Bone marrow (tissue), 2 donors: Measurements from ENCODE around the gene BAD.
A peak's percentile ranks its signal among the peaks of the same experiment; 100 is the strongest.
"Not testable (repeated sequence)": the region's sequence is repeated elsewhere in the genome, so short reads cannot be mapped to it uniquely, and the experiment has no call there.

ENCODE experiments used
- DNase-seq, 2 donors: peaks; one replicate each; lab custom pipeline; 2025; lab: John Stamatoyannopoulos, UW

The BAD gene

GRCh38 chr11:64284048-64284961 is at the start of gene BAD:
Gene BAD (minus strand): TSS chr11:64284665. CDS start chr11:64284368, 297 bp downstream.
- peak; percentile 78 to 83 for DNase-seq

- DNase-seq, result no peak
Observed at GRCh38 chr11:64333556-64333955, 49.1 kb upstream of the BAD start.

- DNase-seq, result peak; percentile 74 to 98
Observed at GRCh38 chr11:64331569-64332371, 47.3 kb upstream of the BAD start.

GRCh38 chr11:64330888-64331287 is 46.4 kb upstream of the BAD start:
- DNase-seq, result no peak

GRCh38 chr11:64327993-64328392 is 43.5 kb upstream of the BAD start:
- DNase-seq, result no peak

- DNase-seq, result no peak
Observed at GRCh38 chr11:64327375-64327774, 42.9 kb upstream of the BAD start.

- DNase-seq, result no peak
Observed at GRCh38 chr11:64324692-64325469, 40.4 kb upstream of the BAD start.

GRCh38 chr11:64323984-64324383 is 39.5 kb upstream of the BAD start:
- DNase-seq, result not testable (repeated sequence)

GRCh38 chr11:64323373-64323772 is 38.9 kb upstream of the BAD start:
- DNase-seq, result no peak

- DNase-seq, result no peak
Observed at GRCh38 chr11:64322925-64323260, 38.4 kb upstream of the BAD start.

GRCh38 chr11:64321533-64321932 is 37.1 kb upstream of the BAD start:
- DNase-seq, result no peak

- DNase-seq, result no peak
Observed at GRCh38 chr11:64321026-64321425, 36.6 kb upstream of the BAD start.

- no peak for DNase-seq
Observed at GRCh38 chr11:64320556-64320955, 36.1 kb upstream of the BAD start.

GRCh38 chr11:64318766-64319761 is 34.6 kb upstream of the BAD start:
- no peak for DNase-seq

- peak; percentile 87 to 93 for DNase-seq
Observed at GRCh38 chr11:64317961-64318765, 33.7 kb upstream of the BAD start, which contains the start of gene PRDX5. Gene PRDX5 (plus strand): TSS chr11:64318121. CDS start chr11:64318216, 95 bp downstream.

GRCh38 chr11:64317325-64317960 is 33.0 kb upstream of the BAD start, which contains the start of gene TRMT112:
Gene TRMT112 (minus strand): TSS chr11:64317559. CDS start chr11:64317526, 33 bp downstream.
- peak; percentile 84 to 87 for DNase-seq

GRCh38 chr11:64316672-64317324 is 32.3 kb upstream of the BAD start:
- DNase-seq, result no peak

- DNase-seq, result not testable (repeated sequence)
Observed at GRCh38 chr11:64315667-64316526, 31.4 kb upstream of the BAD start.
